Measurements from ENCODE around the gene CGB3.

CGB3 gene

GRCh38 chr19:48991873-48992580 lies 32.1 kb downstream of the CGB3 start:
- Histone ChIP-seq H3K27me3 (no peaks in the 10 kb centered on the region), H3K36me3 (peaks cover 12 to 29% (median 17%) of the 10 kb centered on the region in 3 donors), H3K27ac (peak overlapping the region; percentile 98 to 99), H3K4me3 (peak overlapping the region; percentile 85 to 97), H3K4me1 (peaks cover 0 to 44% (median 33%) of the 10 kb centered on the region in 4 donors), H3K9me3 (no peaks in the 10 kb centered on the region)
- TF ChIP-seq CTCF (IDR thresholded peaks at IDR 0.05): no peak
- peak; percentile 85 to 90 for DNase-seq
- intact Hi-C loops (cut with DNase I; ENCODE audit: low total_unique reads): loop anchor here (10.0 kb wide), 1 partner anchor 347 kb away; the partner anchor contains the start of gene CA11

- Histone ChIP-seq H3K9me3 (no peaks in the 10 kb centered on the region), H3K27ac (peak overlapping the region; percentile 98 to 99), H3K4me1 (peaks cover 0 to 44% (median 33%) of the 10 kb centered on the region in 4 donors), H3K36me3 (peaks cover 16 to 38% (median 22%) of the 10 kb centered on the region in 3 donors), H3K4me3 (peak overlapping the region; percentile 85 to 97), H3K27me3 (no peaks in the 10 kb centered on the region)
- TF ChIP-seq CTCF (IDR thresholded peaks at IDR 0.05): no peak
- DNase-seq: no peak
- intact Hi-C loops (cut with DNase I; ENCODE audit: low total_unique reads): loop anchor here (10.0 kb wide), 1 partner anchor 346 kb away; the partner anchor contains the start of gene CA11
Measured at GRCh38 chr19:48991011-48991609, 33.0 kb downstream of the CGB3 start.

GRCh38 chr19:48990400-48990799 lies 33.7 kb downstream of the CGB3 start:
- Histone ChIP-seq H3K27ac (peak overlapping the region in 1 of 2 donors; percentile 98), H3K9me3 (no peaks in the 10 kb centered on the region)
- intact Hi-C loops (cut with DNase I; ENCODE audit: low total_unique reads): loop anchor here (10.0 kb wide), 1 partner anchor 346 kb away; the partner anchor contains the start of gene CA11

GRCh38 chr19:48989701-48990291 lies 34.3 kb downstream of the CGB3 start:
- DNase-seq: no peak
- intact Hi-C loops (cut with DNase I; ENCODE audit: low total_unique reads): loop anchor here (10.0 kb wide), 1 partner anchor 345 kb away; the partner anchor contains the start of gene CA11
- Histone ChIP-seq H3K4me3 (no peak overlapping the region), H3K9me3 (no peaks in the 10 kb centered on the region), H3K4me1 (peaks cover 0 to 36% (median 32%) of the 10 kb centered on the region in 4 donors), H3K27me3 (no peaks in the 10 kb centered on the region), H3K36me3 (peaks cover 24 to 51% (median 34%) of the 10 kb centered on the region in 3 donors), H3K27ac (peak overlapping the region; percentile 16 to 98)
- no peak for TF ChIP-seq CTCF (IDR thresholded peaks at IDR 0.05)

More at GRCh38 chr19:48990400-48990799, 33.7 kb downstream of the CGB3 start:
- H3K27me3 ChIP-seq: no peaks in the 10 kb centered on the region
- no peak overlapping the region for H3K4me3 ChIP-seq
- H3K4me1 ChIP-seq: peaks cover 0 to 42% (median 33%) of the 10 kb centered on the region in 4 donors
- no peak for DNase-seq
- H3K36me3 ChIP-seq: peaks cover 18 to 45% (median 28%) of the 10 kb centered on the region in 3 donors
- TF ChIP-seq CTCF (IDR thresholded peaks at IDR 0.05): no peak

GRCh38 chr19:48988860-48989259 lies 35.3 kb downstream of the CGB3 start:
- H3K27me3 ChIP-seq: no peaks in the 10 kb centered on the region
- TF ChIP-seq CTCF (IDR thresholded peaks at IDR 0.05): no peak
- H3K4me1 ChIP-seq: peaks cover 0 to 27% (median 24%) of the 10 kb centered on the region in 4 donors
- DNase-seq: no peak
- no peak overlapping the region for H3K27ac ChIP-seq
- no peaks in the 10 kb centered on the region for H3K9me3 ChIP-seq
- no peak overlapping the region for H3K4me3 ChIP-seq
- intact Hi-C loops (cut with DNase I; ENCODE audit: low total_unique reads): no loop called here
- peaks cover 34 to 61% (median 44%) of the 10 kb centered on the region in 3 donors for H3K36me3 ChIP-seq

Measured in tibial artery (tissue), 4 donors.